ENCODE results near the gene ADTRP. TPM values are rescaled to one million over a fixed set of nuclear protein-coding genes. Genes with fewer than 3 reads are reported as not detected.

The ADTRP gene
- total and polyA plus RNA-seq, 10 of the 15 experiments (the other 5 are each of a cell fraction or from before 2014, with no cell fraction given), result 0.10 to 2.6 (median 2.1) TPM

GRCh38 chr6:11774426-11774825, 4.2 kb downstream of the ADTRP start (continued):
- TF ChIP-seq ZNF384 (IDR thresholded peaks at IDR 0.05; ENCODE audit: borderline replicate concordance, low read depth, low read length), result no peak
- TF ChIP-seq SREBF2 (IDR thresholded peaks at IDR 0.05; ENCODE audit: low read length), result no peak
- TF ChIP-seq E2F4 (IDR thresholded peaks at IDR 0.05; ENCODE audit: low read depth, low read length), result no peak
- no peak for TF ChIP-seq E4F1 (IDR thresholded peaks at IDR 0.05; ENCODE audit: borderline replicate concordance, partially characterized antibody)
- no peak for TF ChIP-seq CREM (IDR thresholded peaks at IDR 0.05; ENCODE audit: low read depth)
- TF ChIP-seq ZNF687 (IDR thresholded peaks at IDR 0.05), result no peak
- no peak for TF ChIP-seq HDAC6 (IDR thresholded peaks at IDR 0.05; ENCODE audit: unreplicated experiment)
